C4-2B (cell line): ENCODE results near the gene INTS12.
"Not testable (repeated sequence)": the region's sequence is repeated elsewhere in the genome, so short reads cannot be mapped to it uniquely, and the experiment has no call there.

Experiments
- CTCF ChIP-seq: fragments of 450-650 bp; conservative IDR thresholded peaks from 2 replicates; pipeline ENCODE4 v1.5.1; 2017; ENCODE audit warnings: mild to moderate bottlenecking
- ZFX ChIP-seq: fragments of 450-650 bp; IDR thresholded peaks from 2 replicates; pipeline ENCODE4 v1.6.1; 2017

- not testable (repeated sequence) for TF ChIP-seq CTCF, ZFX
These were observed 21.4 kb upstream of the INTS12 start for GRCh38 chr4:105729895-105730294.
